Stimulated activated CD4-positive, alpha-beta T cell treated with anti-CD3 and anti-CD28 coated beads, Interleukin-1b, Interleukin-23, amount 100 ng/mL, for 4 hours (primary cell): ENCODE measurements around the gene DNAJC5G.
"Not testable (repeated sequence)": the region's sequence is repeated elsewhere in the genome, so short reads cannot be mapped to it uniquely, and the experiment has no call there.

ENCODE experiments used
- DNase-seq, 2 donors: peaks; one replicate each; pipeline ENCODE4 v3.0.0-alpha.2; 2020; ENCODE audit warnings: low read depth in 2 of 2

The DNAJC5G gene

DNA sequence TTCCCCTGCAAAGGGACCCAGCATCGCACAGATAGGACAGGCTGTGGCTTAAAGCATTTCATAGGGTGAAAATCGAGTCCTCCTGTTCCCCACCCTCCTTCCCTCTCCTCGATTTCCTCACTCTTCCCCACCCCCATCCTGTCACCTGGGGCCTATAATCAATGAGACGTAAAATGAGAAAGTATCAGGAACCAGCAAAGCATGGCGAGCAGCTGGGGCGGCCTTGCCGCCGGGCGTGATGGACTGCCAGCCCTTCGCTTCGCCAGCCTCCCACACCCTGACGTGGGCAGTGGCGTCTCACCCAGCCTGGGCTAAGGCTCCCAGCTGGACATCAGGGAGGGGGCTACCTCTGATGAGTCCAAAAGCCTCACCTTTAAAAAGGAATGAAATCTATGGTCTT is 23.5 kb upstream of the DNAJC5G start:
- no peak for DNase-seq

DNA sequence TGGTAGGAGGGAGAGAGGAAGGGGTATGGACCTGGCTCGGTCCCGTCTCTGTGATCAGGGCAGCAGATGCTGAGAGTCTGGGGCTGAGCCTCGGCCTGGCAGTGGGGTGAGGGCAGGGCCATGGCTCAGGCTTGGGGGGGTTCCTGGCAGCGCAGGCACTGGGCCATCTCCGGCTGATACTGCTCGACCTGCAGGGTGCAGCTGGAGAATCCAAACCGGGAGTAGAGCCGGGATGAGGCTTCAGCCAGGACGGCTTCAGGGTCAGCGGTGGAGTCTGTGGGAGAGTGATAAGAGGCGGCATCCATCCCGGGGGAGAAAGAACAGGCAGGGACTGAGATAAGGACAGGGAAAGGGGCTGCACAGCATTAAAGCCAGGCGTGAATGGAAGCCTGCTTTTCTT is 20.0 kb upstream of the DNAJC5G start:
- DNase-seq: no peak

DNA sequence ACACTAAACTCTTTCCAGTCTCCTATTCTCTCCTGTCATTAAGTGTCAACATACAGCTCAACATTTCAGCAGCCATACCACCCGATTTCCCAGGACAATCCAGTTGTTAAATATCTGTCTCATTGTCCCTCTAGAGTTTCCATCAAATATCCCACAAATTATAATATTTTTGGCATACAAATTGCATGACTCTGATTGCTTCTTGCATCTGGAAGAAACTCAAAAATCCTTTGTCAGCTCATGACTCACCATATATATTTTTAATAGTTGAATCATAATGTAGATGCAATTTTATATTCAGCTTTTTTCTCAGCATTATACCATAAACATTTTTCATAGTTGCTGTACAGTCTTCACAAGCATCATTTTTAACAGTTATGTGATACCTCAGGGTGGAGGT is 19.6 kb upstream of the DNAJC5G start:
- DNase-seq: no peak

DNA sequence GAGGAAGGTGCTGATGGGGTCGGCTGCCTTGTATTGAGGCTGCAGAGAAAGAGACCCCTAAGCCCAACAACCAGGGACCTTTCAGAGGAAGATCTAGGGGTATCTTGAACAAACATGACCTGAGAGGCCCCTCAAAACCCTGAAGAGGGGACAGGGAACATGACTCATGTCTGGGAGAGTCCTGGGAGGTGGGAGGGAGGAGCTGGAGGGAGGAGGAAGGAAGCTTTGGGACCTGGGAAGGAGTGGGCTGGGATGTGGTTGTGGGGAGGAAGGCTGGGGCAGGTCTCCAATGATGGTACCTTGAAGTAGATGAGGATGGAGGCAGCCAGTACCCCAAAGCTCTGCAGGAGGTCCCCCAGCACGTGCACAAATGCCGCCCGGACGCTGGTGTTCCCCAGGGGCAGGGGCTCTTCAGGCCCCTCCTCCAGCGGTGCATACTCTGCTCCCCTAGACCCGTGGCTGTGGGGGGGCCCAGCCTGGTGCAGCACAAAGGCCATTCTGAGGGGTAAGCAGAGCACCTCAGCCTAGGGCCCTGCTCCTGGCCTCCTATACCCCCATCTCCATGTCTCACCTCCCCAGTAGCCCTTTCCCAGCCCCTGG is 18.3 kb upstream of the DNAJC5G start:
- DNase-seq: no peak

DNA sequence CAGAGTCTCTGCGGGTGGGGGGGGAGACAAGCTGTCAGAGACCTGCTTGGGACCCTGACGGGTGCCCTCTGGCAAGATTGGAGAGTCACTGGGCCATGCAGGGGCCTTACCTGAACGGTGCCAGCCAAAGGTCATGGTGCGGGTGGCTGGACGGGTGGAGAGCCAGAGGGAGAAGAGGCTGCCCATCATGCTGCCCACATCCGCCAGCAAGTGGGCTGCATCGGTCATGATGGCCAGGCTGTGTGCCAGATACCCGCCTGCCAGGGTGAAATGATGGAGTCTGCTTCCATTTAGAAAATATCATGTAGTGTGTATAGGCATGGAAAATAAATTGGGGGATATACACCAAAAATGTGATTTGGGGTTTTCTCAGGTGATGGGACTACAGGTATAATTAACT is 17.2 kb upstream of the DNAJC5G start:
- DNase-seq: no peak

DNA sequence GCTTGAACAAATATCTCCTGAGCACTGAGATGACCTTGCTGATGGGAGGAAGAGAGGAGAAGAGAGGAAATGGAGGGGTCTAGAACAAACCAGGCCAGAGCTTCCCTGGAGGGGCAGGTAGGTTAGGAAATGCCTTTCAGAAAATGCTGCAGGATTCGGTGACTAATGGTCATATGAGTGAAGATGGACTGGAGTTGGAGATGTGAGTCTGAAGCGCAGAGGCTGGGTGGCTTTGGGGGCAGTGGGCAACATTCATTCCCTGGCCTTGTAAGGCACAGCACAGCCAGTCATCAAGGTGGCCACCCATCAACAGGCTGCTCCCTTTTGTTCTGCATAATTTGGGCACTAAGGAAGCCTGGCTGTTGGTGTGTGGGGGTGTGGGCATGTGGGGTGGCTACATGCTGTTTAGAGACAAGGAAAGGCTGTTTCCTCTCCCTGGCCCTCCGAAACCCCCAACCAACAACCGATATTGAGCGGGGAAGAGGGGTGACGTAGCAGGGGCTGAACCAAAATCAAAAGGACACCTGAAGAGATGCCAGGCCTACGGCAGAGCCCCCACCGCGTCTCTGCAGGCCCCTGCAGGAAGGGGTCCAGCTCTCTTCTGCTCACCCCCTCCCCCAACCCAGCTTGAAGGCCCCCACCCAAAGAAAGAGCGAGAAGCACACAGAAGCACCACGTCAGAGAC is 13.8 kb upstream of the DNAJC5G start:
- no peak for DNase-seq

DNA sequence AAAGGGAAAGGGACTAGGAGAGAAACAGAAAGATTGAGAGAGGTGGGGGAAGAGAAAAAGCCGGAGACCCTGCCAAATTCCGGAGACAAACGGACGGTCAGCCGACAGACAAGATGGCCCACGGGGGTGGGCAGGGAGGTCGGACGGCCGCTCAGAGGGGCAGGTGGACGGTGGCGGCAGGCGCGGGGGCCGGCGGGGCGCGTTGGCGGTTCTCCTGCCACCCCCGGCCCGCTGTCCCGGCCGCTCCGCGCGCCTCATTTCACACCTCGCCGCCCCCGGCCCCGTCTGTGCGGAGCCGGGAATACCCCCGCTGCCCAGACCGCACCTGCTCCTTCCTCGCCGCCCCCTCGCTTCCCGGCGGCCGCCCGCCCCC is 13.3 kb upstream of the DNAJC5G start:
- DNase-seq: no peak

DNA sequence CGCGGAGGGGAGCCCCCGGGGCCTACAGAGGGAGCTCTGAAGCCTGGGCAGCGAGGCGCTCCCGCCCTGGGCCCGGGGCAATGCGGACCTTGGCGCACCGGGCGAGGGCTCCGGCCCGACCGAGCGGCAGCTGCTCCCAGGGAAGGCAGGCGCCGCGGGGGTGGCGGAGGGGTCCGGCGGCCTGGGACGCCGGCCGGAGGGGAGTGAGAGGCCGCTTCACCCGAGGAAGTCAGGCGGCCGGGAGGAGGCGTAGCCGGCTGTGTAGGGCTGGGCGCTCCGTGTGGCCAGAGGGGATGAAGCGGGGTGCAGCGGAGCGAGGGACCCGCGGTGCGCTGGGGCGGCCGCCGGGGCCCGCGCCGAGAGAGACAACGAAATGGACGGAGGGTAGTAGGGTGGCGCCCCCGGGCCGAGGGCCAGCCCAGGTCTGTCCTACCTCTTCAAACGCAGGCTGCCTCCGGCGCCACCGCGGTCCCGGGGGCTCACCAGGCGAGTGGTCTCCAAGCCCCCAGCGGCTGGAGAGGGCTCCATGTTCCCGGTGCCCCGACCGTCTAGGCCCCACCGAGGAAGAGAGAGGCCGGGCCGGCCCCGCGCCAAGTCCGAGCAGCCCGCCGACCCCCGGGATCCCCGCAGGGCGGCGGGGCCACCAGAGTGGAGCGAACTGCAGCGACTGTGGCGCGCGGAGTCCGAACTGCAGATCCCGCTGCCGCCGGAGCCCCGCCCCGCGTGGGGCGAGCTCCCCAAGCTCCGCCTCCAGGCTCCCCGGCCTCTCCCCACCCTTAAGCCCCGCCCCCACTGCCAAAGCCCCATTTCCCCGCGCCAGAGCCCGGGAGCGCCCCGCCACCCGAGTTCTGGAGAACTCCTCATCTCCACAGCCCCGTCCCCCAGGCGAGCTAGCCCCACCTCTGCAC is 12.6 kb upstream of the DNAJC5G start, which contains the start of gene SLC30A3:
Gene SLC30A3, minus strand, starts transcription at position 669 of the 908 bp plus-strand sequence. Its CDS starts 141 bp downstream, at position 528.
- peak; percentile 62 to 71 for DNase-seq

DNA sequence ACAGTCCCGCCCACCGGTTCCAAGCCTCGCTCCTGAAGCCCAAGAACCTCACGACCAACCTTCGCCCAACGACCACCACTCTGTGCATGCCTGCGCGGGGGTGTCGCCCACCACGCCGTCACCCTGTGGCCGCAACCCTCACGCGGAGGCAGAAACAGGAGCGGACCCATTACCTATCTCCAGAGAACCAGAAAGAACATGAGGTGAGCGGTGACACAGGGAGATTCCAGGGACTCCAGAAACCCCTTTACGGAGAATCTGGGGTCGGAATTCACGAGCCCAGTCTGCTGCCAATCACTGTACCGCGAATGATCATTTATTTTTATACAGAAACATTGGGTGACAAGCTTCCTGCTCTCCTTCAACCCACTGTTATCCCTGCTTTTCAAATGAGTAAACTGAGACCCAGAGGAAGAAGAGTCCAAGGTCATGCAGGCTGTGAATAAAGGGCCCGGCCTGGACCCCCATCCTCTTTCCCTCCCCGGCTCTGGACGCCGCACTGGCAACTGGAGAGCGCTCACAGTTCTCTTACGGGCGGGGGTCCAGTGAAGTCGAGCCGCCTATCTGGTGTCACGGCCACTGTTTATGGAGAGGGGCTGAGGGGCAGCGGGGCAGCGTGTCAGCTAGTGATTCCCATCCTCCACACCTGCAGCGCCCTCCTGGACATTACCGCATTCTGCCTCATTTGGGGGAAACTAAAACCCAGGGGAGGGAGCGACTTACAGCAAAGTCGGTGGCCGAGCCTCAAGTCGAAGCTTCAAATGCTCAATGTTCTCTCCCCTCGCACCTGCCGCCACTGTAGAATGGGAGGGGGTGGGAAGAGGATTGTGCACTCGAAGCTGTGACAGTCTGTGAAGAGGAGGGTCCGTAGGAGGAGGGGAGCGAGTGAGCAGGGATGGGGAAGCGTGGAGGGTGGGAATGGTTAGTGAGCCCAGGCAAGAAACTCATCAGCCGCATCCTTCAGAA is 11.7 kb upstream of the DNAJC5G start:
- no peak for DNase-seq

DNA sequence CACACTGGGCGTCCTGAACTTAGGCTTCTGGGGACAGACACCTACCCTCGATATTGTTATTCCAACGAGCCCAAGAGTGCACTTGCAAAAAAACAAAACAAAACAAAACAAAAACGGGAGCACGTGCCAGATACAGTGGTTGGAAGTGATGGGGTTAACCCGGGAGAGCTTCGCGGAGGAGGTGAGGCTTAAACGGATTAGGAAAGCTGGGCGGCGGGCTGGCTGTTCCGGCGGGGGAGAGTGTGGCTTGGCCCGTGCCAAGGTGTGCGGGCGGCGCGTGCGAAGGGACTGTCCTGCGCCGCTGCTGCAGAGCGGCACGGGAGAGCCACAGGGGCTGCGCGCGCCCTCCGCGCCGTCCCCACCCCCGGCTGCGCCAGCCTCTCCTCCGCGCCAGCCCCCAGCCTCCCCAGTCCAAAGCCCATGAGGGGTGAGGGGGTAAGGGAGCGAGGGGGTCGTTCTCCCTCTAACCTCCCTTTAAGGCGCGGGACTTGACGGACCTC is 10.9 kb upstream of the DNAJC5G start:
- peak in 1 of 2 donors; percentile 22 for DNase-seq

DNA sequence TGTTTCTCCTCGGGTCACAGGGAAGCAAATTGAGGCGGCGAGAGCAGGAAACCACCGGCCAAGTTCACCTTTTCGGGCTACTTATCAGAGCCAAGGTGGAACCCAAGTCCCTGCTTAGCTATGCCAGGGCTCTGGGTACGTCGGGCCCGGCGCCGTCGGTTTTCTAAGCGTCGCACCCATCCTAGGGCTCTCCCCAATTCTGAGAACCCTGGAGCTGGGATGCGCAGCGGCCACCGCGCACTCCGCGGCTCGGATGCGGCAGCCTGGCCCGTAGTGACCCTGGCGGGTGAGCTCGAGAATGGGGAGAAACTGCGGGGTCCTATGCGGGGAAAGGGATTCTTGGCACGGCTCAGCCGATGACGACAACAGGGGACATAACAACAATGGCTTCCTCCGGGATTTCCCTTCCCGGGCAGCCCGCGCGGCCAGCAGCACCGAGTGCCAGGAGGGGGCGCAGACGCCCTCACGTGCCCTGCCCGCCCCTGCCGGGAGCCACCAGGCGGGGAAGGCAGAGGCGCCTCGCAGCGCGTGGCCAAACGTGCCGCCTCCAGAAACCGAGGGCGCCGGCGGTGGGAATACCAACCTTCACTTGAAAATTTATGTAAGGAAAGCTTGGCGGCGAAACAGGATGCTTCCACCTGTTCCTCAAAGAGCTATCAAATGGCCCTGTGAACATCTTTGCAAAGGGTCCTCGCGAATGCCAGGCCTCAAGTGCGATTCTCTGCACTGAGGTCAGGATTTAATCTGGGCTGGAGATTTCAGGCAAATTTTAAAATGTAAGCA is 10.3 kb upstream of the DNAJC5G start:
- DNase-seq: peak; percentile 27 to 54

DNA sequence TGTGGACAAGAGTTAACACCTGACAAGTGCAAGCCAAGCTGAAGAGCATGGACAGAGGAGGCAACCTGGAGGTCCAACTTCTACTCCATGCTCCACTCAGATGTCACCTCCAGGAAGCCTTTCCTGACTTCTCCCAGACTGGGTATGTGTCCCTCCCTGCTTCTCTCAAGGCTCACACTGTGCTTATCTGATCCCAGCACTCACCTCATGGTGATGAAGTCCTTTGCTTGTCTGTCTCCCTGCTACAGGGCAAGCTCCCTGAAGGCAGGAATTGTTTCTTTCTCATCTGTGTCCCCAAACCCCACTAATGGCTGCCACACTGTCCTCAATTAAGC is 9.7 kb upstream of the DNAJC5G start:
- no peak for DNase-seq

DNA sequence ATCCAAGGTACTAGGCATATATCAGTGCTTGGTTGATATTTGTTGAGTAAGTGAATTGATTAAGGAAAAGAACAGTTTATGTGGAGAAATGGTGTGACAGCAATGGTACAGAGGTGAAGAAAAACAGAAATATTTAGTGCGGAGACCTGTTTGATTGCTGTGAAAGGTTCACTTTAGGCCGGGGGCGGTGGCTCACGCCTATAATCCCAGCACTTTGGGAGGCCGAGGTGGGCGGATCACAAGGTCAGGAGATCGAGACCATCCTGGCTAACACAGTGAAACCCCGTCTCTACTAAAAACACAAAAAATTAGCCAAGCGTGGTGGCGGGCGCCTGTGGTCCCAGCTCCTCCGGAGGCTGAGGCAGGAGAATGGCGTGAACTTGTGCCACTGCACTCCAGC is 6.9 kb upstream of the DNAJC5G start:
- not testable (repeated sequence) for DNase-seq

DNA sequence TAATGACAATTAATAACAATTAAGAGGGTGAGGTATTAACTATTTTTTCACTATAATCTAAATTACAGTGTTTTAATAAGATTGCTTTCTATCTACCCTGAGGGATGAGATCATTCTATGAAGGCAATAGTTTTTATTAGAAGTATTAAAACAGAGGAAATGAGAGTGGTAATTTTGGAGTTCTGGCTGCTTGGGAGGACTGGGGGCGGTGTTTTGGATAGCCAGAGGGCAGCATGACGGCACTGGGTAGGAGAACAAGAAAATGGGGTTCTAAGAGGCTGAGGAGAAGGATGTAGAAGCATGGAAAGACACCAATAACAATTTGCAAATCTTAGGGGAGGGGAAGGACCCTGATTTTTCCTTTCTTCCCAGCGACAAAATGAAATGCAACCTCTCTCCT is 5.1 kb upstream of the DNAJC5G start:
- DNase-seq: no peak

DNA sequence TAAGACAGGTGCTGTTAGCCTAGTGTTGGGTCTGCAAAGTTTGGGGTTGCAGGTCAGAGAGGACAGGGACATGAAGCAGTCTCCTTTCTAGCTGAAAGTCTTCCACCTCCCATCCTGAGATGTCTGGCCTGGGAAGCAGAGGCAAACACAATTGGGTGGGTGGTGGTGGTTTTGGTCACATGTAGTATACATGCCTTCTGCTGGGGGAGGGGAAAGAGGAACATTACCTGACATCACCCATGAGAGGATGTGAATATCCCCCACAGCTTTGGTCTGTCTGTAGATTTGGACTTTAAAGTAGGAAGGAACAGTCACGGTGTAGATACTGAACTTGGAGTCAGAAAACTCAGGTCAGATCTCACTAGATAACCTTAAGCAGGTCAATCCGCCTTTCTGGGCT is 4.6 kb upstream of the DNAJC5G start:
- no peak for DNase-seq

DNA sequence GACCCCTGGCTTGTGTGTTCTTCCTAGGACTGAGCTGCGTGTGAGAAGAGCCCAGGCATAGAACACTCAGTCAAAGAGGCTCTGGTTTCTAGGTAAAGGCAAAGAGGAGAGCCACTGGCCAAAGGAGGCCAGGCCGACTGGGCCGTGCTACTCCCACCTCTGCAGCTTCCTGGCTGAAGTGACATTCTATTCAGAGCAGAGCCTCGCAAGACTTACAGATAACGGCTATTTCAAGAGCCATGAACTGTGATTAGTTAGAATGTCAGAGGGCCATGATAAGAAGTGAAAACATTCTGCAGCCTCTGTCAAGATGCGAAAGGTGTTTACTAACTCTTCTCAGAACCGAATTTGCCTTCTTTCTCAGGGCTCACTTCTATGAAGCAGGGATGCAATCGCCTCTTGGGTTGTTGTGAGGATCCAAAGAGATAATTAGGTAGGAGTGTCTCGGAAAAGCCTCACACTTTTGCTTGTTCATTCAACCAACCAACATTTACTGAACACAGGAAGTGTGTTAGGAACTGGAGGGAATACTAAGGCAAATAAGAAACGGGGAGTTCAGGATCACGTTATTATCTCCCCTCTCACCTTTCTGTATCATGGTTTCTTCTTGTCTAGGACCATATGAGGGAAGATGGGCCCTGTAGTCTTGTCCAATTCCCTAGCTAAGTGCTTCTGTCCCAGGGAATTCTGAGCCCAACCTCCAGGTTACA is 3.4 kb upstream of the DNAJC5G start:
- DNase-seq: no peak

DNA sequence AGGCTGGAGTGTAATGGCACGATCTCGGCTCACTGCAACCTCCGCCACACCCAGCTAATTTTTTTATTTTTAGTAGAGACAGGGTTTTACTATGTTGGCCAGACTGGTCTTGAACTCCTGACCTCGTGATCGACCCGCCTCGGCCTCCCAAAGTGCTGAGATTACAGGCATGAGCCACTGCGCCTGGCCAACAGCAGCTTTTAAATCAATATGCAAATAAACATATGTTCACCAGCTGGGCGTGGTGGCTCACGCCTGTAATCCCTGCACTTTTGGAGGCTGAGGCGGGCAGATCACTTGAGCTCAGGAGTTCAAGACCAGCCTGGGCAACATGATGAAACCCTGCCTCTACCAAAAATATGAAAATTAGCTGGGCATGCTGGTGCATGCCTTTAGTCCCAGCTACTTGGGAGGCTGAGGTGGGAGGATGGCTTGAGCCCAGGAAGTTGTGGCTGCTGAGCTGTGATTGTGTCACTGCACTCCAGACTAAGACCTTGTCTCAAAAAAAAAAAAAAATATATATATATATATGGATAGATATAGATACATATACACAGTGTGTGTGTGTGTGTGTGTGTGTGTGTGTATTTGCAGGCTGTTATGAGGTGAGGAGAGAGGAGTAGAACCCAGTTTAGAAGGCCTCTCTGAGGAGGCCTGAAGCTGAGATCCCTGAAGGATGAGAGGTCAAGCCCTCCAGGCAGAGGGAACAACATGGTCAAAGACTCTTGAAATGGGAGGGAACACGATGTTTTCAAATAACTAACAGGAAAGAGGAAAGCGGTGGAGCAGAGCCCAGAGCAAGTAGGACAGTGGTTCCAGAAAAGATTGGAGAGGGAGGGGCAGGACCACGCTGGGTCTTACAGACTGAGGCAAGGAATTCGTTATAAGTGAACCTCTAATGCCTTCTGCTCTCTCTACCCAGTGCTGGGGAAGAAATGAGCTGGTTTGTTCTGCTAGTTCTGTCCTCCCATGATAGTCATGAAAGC is 2.4 kb upstream of the DNAJC5G start:
- DNase-seq: not testable (repeated sequence)

DNA sequence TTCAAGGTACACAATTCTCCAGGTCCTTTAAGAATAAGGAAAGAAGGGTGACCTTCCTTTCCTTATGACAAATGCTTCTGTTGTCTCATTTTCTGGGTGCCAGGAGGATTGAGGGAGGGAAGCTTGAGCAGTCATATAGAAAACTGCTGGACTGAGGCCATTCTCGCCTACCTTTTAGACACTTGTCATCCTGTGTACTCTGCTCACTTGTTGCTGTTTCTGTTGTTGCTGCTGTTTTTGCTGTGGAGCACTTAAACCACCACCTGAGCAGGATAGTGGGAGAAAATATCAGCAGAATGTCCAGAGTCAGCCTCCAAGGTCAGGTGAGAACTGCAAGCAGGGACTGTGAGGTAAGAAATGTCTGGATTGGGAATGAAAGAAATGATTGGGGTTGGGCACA is 2.8 kb downstream of the DNAJC5G start:
- no peak for DNase-seq

DNA sequence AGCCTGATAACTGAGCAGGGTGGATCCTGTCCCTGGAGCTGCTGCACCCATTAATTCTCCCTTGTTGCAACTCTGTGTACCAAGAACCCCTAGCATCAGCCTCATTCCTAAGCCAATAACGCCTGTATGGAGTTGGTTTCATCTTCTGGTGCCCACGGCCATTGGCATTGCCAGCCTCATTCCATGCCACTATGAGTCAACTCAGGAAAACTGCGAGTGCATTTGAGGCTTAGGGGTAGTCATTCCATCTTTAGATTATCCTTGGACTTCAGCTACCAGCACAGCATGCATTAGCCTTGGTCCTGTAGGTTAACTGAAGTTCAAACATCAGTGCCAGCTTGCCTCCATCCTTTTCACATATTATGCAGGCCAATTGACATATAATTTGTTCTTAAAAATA is 5.6 kb downstream of the DNAJC5G start:
- no peak for DNase-seq
